ENCODE data around the gene OSBP2.

OSBP2 gene

GRCh38 chr22:30943368-30943767 lies 248.7 kb downstream of the OSBP2 start:
- TF ChIP-seq RARB (CRISPR knock-in tag; IDR thresholded peaks at IDR 0.05) (no peak), CREB5 (CRISPR knock-in tag; IDR thresholded peaks at IDR 0.05; ENCODE audit: low read depth) (no peak), CSDC2 (CRISPR knock-in tag; IDR thresholded peaks at IDR 0.05) (no peak), TCF4 (CRISPR knock-in tag; IDR thresholded peaks at IDR 0.05; ENCODE audit: borderline replicate concordance) (no peak), SNAI2 (CRISPR knock-in tag; IDR thresholded peaks at IDR 0.05) (no peak), ZFP30 (CRISPR knock-in tag; IDR thresholded peaks at IDR 0.05) (no peak), OSR1 (CRISPR knock-in tag; IDR thresholded peaks at IDR 0.05) (no peak), ISL1 (CRISPR knock-in tag; IDR thresholded peaks at IDR 0.05) (no peak), ZNF565 (CRISPR knock-in tag; conservative IDR thresholded peaks at IDR 0.05; ENCODE audit: low read depth) (no peak), ZNF8 (CRISPR knock-in tag; IDR thresholded peaks at IDR 0.05) (no peak), ARNTL (CRISPR knock-in tag; IDR thresholded peaks at IDR 0.05; ENCODE audit: borderline replicate concordance, low read depth) (no peak), POU6F1 (CRISPR knock-in tag; IDR thresholded peaks at IDR 0.05; ENCODE audit: borderline replicate concordance, low read depth) (no peak), PPARA (CRISPR knock-in tag; IDR thresholded peaks at IDR 0.05; ENCODE audit: borderline replicate concordance) (no peak), ZNF70 (CRISPR knock-in tag; IDR thresholded peaks at IDR 0.05) (no peak), PATZ1 (CRISPR knock-in tag; IDR thresholded peaks at IDR 0.05; ENCODE audit: borderline replicate concordance) (no peak), ZFP3 (CRISPR knock-in tag; IDR thresholded peaks at IDR 0.05) (no peak)
- ATAC-seq, result no peak

- no peak for ATAC-seq
- TF ChIP-seq PPARA (CRISPR knock-in tag; IDR thresholded peaks at IDR 0.05; ENCODE audit: borderline replicate concordance) (no peak), ZNF565 (CRISPR knock-in tag; conservative IDR thresholded peaks at IDR 0.05; ENCODE audit: low read depth) (no peak), ISL1 (CRISPR knock-in tag; IDR thresholded peaks at IDR 0.05) (no peak), ARNTL (CRISPR knock-in tag; IDR thresholded peaks at IDR 0.05; ENCODE audit: borderline replicate concordance, low read depth) (no peak), ZNF70 (CRISPR knock-in tag; IDR thresholded peaks at IDR 0.05) (no peak), ZFP30 (CRISPR knock-in tag; IDR thresholded peaks at IDR 0.05) (no peak), POU6F1 (CRISPR knock-in tag; IDR thresholded peaks at IDR 0.05; ENCODE audit: borderline replicate concordance, low read depth) (no peak), CSDC2 (CRISPR knock-in tag; IDR thresholded peaks at IDR 0.05) (no peak), ESRRG (CRISPR knock-in tag; IDR thresholded peaks at IDR 0.05) (no peak), RARB (CRISPR knock-in tag; IDR thresholded peaks at IDR 0.05) (no peak), PATZ1 (CRISPR knock-in tag; IDR thresholded peaks at IDR 0.05; ENCODE audit: borderline replicate concordance) (no peak), ZC3H10 (CRISPR knock-in tag; IDR thresholded peaks at IDR 0.05) (no peak), TCF4 (CRISPR knock-in tag; IDR thresholded peaks at IDR 0.05; ENCODE audit: borderline replicate concordance) (no peak), CSRNP3 (CRISPR knock-in tag; IDR thresholded peaks at IDR 0.05) (no peak), BACH2 (CRISPR knock-in tag; IDR thresholded peaks at IDR 0.05; ENCODE audit: borderline replicate concordance) (no peak), TOX (CRISPR knock-in tag; IDR thresholded peaks at IDR 0.05; ENCODE audit: borderline replicate concordance) (no peak), CREB5 (CRISPR knock-in tag; IDR thresholded peaks at IDR 0.05; ENCODE audit: low read depth) (no peak), SNAI2 (CRISPR knock-in tag; IDR thresholded peaks at IDR 0.05) (no peak), GLIS3 (CRISPR knock-in tag; IDR thresholded peaks at IDR 0.05) (no peak), OSR1 (CRISPR knock-in tag; IDR thresholded peaks at IDR 0.05) (no peak)
Measured at GRCh38 chr22:30944986-30945385, 250.3 kb downstream of the OSBP2 start.

Data from SK-N-SH treated with all-trans-retinoic acid at 6 μM for 48 hours (cell line).